Neural progenitor cell (in vitro differentiated cells): ENCODE measurements around the gene TENM3.

Experiments
- EZH2 ChIP-seq: fragments of 200-600 bp; sonication (generic); IDR thresholded peaks from 2 replicates; pipeline ENCODE4 v1.6.1; 2017; ENCODE audit warnings: antibody characterized with exemption, mild to moderate bottlenecking, moderate library complexity
- EZH2phosphoT487 ChIP-seq: fragments of 200-600 bp; sonication (generic); IDR thresholded peaks from 2 replicates; pipeline ENCODE4 v1.6.1; 2017; ENCODE audit warnings: antibody characterized with exemption
- TF ChIP-seq, protein P1 (sequence below): fragments of 200-600 bp; sonication (generic); IDR thresholded peaks from 2 replicates; pipeline ENCODE4 v1.5.1; 2017; ENCODE audit warnings: antibody characterized with exemption, mild to moderate bottlenecking

GRCh38 chr4:182486881-182487280 lies 243.7 kb downstream of the TENM3 start:
- TF ChIP-seq, protein P1, sequence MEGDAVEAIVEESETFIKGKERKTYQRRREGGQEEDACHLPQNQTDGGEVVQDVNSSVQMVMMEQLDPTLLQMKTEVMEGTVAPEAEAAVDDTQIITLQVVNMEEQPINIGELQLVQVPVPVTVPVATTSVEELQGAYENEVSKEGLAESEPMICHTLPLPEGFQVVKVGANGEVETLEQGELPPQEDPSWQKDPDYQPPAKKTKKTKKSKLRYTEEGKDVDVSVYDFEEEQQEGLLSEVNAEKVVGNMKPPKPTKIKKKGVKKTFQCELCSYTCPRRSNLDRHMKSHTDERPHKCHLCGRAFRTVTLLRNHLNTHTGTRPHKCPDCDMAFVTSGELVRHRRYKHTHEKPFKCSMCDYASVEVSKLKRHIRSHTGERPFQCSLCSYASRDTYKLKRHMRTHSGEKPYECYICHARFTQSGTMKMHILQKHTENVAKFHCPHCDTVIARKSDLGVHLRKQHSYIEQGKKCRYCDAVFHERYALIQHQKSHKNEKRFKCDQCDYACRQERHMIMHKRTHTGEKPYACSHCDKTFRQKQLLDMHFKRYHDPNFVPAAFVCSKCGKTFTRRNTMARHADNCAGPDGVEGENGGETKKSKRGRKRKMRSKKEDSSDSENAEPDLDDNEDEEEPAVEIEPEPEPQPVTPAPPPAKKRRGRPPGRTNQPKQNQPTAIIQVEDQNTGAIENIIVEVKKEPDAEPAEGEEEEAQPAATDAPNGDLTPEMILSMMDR = no peak
- TF ChIP-seq EZH2phosphoT487 (no peak), EZH2 (no peak)
